Left kidney (tissue), 2 donors: ENCODE data around the gene TIAM1. TPM values are rescaled to one million over a fixed set of nuclear protein-coding genes. Genes with fewer than 3 reads are reported as not detected.

Experiments
- DNase-seq: peaks from one replicate; pipeline ENCODE4 v3.0.0-alpha.2; 2013
- polyA plus RNA-seq: library from polyadenylated mRNA; unstranded; fragments of 120-200 nt; gene quantifications from one replicate; pipeline ENCODE4 v1.2.1, GENCODE V29; 2013; ENCODE audit not compliant: insufficient read length

TIAM1 gene
- polyA plus RNA-seq, 1 donor: 18.1 TPM

DNA sequence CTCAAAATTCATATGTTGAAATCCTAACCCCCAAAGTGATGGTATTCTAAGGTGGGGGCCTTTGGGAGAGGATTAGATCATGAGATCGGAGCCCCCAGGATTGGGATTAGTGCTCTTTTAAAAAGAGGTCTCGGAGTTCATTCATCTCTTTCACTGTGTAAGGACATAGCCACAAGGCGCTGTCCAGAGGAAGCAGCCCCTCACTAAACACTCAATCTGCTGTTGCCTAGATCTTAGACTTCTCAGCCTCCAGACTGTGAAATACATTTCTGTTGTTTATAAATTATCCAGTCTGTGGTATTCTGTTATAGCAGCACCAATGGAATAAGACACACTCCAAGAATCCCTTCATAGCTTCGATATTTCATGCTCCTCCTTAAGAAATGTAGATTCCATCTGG lies 12.4 kb upstream of the TIAM1 start:
- no peak for DNase-seq

DNA sequence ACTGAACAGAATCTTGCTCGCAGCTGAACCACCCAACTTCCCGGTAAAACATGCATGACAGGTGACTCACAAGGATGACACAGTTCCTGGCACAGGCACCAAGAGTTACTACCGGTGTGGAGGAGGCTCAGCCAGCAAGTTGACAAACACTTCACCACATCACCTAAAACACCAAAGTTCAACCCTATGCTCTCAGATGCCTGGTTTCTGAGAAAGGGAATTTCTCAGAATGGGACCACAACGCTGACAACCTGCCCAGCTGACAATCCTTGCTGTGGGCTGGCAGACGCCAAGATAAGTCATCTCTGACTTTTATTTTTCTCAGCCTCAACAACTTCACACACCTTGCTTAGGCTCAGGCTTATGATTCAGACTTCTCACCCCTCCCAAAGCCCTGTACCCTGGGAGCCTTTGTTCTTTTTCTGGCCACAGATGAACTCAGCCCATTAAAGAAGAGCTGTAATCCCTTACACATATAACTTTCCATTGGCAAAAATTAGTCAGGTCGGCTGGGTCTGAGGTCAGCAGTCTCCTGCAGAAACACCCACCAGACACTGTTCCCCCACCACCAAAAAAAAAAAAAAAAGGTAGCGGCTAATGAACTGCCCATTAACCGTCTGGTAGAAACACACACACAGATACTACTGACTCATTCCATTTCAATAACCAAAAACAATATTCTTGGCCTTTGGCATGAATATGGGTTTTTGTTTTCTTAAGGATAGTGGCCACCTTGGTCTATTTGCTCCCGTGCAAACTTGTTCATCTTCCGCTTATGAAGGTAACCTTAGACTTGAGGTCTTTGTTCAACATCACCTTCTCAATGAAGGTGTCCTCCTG lies 10.8 kb upstream of the TIAM1 start:
- no peak for DNase-seq

DNA sequence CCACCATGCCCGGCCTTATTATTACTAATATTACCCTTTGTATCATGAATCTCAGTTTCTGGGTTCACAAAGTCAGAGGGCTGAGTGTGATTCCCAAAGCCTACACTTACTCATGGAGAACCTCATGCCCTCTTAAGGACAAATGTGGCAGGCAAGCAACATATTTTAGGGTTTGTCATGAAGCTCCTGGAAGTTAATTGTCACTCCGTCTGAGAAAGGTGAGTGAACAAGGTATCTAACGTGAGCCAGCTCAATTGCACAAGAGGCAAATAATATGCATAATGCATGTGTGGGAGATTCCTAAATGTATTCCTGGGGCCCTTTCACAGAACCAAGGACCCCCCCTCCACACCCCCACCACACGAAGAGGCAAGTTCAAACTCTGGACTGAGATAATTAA lies 10.1 kb upstream of the TIAM1 start:
- no peak for DNase-seq

DNA sequence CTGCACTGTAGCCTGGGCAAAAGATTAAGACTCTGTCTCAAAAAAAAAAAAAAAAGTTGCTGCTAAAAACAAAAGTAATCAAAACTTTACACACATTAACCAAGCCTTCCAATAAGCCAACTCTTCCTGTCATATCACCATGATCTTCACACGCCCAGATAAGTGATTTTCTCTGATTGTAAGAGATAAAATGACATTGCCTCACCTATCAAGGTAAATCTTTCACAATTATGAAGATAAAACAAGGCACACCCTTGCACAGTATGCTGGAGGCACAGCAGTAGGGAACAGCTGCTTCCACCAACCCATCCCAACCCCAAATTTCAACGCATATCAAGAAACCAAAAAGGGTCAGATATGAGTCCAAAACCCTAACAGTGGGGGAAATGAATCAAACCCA lies 8.8 kb upstream of the TIAM1 start:
- no peak for DNase-seq

DNA sequence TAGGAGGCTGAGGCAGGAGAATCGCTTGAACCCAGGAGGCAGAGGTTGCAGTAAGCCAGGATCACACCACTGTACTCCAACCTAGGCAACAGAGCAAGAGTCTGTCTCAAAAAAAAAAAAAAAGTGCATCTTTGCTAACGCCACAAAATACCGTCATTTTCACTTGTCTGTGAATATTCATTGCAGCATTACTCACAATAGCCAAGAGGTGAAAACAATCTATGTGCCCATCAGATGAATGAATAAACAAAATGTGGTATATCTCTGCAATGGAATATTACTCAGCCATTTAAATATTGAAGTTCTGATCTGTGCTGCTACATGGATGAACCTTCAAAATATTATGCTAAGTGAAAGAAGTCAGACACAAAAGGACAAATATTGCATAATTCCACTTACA lies 7.9 kb upstream of the TIAM1 start:
- no peak for DNase-seq

DNA sequence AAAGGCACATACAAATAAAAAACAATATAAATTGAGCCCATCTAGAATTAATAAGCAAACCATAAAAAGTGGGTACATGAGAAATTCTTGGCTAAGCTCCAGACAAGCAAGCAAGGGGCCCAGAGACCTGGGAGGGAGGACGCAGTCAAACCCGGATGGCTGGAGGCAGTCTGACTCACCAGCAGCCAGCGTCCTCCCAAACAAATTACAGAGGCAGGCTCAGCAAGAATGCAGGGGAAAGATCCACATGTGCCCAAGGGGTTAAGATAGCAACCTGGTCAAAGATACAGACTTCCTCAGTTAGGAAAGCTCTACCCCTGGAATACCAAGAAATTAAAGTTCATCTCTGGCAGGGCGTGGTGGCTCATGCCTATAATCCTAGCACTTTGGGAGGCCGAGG lies 7.4 kb upstream of the TIAM1 start:
- no peak for DNase-seq

DNA sequence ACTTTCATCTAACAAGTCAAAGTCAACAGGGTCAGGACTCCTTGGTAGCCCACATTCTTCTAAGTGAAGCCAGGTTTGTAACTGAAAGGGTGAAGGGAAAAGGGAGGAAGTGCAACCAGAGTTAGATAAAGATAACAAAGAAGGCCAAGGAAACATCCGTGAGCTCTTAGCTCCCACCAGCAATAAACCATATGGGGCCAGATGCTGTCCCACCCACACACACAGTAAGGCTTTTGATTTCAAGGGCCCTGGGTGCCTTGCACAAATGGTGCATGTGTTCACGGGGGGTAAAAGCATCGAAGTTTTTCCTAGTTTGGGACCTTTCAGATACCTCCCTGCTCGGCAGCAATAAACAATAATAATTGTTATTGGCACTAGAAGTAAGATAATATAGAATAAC lies 5.1 kb upstream of the TIAM1 start:
- DNase-seq: no peak

DNA sequence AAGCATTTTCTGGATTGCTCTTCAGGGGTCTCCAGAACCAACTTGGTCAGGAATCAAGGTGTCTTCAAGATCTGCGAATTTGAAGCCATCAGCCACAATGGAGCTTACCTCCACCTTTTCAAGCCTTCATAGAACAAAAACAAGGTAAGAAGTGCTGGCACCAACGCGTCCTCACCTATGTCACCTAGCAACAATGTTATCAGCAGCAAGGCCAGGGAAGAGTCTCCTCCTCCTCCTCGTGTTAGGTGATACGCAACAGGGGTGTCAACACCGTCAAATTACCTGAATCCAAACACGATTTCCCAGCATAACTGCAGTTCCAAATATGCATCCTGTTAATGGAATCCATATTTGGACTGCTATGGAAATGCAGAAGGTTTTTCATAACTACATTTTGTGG lies 4.1 kb upstream of the TIAM1 start:
- no peak for DNase-seq

DNA sequence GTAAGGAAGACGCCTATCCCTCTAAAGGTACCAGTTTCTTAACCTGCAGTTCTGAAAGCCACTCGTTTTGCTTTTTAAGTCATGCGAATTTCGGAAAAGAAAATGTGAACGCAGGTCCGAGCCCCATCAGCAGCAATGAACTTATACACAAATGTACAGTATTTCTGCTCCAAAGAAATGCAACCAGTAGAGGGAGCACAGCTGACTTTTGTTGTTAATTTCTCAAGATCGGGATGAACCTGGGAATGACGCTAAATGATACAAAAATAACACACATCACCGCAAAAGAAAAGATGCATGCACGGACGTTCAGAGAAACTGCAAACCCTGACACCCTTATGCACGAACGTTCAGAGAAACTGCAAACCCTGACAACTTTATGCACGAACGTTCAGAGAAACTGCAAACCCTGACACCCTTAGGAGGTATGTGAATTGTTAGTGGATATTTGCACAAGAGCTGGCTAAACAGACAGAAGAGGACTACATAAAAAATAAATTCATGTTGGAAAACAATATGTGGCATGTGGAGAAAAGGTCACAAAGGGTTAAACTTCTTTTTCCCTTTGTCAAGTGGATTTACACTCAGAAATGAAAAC lies 3.5 kb upstream of the TIAM1 start:
- DNase-seq: peak; percentile 52

DNA sequence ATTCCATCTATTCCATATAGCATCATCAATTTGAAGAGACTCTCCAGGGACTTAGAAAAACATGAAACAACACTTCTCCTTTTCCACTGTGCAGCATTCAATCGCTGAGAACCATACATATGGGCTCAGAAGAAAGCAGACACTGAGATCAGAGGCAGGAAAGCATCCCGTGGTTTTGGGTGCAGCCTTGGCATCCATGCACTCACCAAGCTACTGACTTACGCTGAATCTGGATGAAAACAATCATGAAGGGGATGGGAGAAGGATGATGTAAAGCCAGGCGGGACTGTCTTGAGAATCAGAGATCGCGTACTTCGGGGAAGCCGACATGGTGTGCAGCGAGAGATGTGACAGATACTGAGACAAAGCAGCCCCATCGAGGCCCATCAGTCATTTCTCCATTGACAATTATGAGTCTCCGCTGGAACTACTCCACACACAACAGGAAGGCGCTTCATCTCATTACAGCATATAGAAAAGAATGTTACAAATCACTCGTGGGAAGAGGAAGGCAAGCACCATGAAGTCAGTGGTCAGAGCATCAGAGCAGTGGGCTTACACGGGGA lies 2.3 kb upstream of the TIAM1 start:
- DNase-seq: no peak

DNA sequence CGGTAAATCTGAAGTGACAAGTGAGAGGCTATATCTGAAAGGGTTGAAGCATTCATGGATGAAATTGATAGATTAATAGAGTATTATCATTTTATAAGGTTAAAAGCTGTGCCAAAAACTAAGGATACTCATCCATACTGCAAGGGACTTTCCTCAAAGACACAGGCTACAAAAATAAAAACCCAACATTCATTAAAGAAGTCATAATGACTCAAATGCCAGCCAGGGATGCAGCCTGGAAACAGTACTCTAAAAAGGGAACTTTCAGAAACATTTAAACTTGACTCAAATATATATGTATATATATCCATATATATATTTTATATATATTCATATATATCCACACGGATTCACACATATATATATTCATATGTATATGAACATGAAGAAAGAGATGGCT lies 1.1 kb upstream of the TIAM1 start:
- no peak for DNase-seq

DNA sequence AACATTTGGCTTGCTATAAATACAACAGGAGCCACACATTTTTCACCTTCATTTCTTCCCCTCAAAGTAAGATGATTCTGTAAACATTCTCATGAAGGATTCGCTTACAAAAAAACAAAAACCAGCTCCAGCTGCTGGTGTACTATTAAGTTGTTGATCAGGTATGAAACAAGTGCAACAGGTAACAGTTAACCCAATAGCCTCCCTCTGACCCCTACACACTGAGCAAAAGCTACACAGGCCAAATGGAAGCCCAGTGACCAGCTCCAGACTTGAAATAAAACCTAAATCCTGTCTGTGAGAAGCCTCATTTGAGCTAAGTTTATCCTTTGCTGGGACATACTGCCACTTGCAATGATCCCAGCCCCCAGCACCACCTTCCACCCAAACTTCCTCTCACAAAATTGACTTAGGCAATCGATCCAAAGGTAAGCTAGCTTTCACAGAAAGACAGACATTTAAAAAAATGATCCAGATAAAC lies 991 bp downstream of the TIAM1 start:
- no peak for DNase-seq

DNA sequence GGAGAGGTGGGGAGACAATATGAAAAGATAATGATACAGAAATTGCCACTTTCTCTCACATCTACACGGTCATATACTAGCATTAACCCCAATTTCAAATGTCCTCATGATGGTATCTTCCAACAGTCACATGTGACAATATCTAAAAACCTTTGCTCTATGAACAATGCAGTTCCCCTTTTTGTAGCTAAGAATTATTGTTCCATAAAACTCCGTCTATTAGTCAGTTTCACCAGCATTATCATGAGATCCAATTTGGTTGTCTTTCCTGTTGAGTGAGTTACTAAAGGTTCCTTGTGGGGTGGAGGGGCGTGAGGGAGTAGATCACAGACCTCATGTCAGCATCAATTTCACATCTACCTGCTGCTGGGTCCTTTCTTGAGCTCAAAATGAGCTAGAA lies 1.7 kb downstream of the TIAM1 start:
- no peak for DNase-seq

DNA sequence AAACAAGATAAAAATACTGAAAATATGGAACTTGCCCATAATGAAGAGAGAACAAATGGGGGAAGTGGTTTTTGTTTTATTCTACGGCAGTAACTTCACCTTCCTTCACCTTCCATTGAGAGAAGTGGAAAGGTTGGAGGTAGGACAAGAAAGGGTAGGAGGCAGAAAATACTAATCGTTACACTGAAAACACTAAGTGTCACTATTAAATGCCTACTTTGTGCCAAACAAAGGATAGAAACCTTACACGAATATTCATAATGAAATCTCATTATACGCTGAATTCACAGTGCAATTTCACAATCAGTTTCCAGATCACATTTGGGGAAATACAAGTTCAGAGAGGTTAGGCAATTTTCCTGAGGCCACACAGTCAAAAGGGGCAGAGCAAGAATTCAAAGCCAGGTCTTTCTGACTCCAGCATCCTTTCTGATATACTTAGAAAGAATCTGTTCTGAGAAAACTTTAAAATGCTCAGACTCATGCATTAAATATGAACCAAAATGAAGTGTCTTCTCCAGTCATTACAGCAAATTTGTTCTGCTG lies 3.0 kb downstream of the TIAM1 start:
- no peak for DNase-seq

DNA sequence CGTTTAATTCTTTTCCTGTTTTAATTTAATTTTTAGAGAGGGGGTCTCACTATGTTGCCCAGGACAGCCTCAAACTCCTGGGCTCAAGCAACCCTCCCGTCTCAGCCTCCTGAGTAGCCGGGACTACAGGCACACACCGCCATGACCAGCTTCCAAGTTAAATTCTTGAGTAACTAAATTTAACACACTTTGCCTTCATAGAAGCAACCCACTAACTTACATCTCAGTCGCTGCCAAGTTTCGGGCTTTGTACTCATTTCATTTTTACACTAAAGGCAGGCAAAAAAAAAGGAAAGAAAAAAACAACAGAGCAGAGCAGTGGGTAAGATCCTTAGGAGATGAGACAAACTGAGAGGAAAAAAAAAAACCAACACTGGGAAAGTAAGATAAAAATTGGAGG lies 3.5 kb downstream of the TIAM1 start:
- no peak for DNase-seq

DNA sequence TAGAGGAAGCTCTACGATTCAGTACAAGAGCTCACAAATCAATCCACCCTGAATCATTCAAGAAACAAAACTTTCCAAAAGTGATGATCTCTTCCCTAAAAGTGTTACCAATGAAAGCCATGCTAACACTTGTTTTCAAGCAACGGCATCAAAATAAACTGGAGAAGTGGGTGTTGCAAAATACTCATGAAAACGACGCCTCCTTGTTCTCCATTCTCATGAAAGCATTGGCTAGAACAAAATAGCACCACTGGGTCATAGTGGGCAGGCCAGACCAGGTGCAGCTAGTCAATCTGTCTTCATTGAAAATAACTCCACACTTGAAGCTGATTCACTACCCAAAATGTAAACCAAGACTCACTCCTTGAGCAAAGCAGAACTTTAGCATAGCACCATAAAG lies 4.3 kb downstream of the TIAM1 start:
- DNase-seq: no peak

DNA sequence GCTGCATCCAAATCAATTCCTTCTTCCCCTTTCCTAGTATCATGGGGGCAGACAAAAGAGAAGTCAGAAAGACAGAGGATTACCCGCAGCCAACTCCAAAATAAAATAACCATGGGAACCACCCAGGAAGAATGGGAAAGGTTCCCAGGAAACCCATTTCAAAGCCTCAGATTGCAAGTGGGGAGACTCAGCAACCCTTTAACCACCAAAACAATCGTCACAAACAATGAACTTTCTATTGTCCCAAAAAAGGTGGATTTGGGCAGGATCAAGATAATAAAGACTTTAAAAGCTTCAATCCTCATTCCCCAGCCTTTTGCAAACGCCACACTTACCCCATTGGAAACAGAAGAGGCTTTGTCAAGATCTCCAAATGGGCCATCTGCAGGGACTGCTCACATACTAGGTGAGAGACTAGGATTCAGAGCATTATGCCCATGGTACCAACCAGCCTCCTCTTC lies 5.1 kb downstream of the TIAM1 start:
- no peak for DNase-seq

DNA sequence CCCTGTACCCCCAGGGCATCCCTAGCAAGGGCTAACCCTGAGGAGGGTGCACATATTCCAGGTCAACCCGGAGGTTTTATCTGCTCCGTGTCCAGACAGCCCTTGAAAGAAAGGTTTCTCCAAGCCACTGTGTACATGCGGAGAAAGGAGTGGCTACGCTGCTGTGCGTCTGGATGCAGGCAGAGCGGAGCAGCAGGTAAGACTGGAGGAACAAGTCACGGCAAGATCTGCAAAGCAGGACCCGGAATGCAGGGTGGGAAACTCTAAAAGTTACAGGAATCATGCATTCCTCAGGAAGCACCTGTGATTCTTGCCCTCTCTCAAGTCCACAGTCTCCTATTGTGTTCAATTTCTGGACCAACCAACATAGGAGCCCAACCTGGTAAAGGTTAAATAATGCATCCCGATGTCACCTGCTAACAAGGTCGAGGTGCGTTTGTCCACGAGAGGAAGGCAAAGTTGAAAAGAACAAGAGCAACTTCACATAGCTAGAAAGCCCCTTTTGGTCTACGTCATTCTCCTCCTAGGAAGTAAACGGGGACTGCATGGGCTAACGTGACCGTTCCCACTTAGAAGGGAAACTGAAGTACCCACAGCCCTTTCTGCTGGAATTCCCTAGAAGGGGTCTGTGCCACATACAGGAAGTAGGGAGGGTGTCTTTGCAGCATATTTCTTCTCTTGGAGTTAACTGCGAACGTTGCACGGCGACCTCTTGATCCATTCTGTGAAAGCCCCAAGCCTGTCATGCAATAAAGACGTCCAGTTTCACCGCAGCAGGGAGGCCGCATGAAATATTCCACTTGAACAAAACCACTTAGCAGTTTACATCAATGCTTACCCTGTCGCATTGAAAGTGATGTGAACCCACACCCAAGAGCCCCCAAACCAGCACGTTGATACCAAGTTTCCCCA lies 5.8 kb downstream of the TIAM1 start:
- DNase-seq: no peak

DNA sequence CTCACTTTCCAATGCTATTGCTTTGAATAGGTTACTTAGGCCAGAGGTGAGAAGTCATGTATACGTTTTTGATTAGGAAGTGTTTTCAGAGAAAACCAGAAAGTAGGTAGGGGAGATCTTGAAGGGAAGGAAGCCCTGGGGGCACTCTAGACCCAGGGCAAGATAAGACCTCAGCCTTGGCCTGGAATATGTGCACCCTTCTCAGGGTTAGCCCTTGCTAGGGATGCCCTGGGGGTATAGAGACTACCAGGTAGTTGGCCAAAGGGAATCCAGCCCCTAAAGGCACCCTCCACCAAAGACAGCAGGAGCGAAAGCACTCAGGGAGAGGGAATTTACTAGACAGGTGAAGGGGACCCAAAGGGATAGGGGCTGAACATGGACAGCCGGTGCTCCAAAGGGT lies 7.0 kb downstream of the TIAM1 start:
- DNase-seq: no peak

DNA sequence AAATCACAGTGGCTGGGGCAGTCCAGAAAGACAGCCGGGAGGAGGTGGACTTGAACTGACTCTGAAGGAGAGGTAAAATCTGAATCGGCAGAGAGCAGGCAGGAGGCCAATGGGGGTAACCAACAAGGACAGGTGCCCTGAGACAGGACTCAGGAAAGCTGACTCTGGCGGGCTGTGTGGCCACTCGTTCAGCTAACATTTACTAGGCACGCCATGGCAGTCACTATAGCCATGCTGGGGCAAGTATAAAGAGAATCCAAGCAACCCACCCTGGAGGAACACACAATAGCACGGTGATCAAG lies 7.4 kb downstream of the TIAM1 start:
- DNase-seq: no peak

DNA sequence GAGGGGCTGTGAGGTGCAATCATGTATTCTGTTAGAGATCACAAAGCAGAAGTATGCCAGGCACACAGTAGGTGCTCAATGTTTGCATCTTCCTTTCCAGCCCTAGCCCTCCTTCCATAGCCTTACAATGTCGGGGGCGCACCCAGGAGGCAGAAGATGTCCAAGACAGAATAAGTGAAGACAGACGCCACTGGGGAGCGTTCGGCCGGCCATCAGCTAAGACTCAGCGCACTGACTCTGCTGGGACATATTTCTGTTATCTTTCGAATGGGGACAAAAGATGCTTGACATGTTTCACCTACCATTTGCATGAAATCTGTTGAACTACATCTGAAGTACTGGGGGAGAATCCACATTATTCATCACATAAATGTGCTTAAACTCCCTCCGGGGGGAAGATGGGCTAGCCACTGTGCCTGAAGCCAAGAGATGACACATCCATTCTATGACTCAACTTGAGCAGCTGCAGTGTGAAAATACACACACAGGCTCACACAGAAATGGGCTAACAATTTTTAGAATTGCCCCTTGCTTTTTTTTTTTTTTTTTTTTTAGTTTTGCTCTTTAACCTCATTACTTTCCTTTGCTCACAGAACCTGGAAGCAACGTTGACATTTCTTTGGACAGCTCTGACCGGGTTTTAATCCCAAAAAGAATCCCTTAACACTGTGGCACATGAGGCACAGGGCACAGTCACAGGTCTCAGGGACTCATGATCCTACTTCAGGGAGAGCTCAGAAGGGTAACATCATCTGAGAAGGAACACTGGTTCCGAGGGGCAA lies 7.9 kb downstream of the TIAM1 start:
- no peak for DNase-seq
